ENCODE measurements around the gene UNK.
"Not testable (repeated sequence)": the region's sequence is repeated elsewhere in the genome, so short reads cannot be mapped to it uniquely, and the experiment has no call there.

The UNK gene

GRCh38 chr17:75806822-75807500 lies 22.4 kb downstream of the UNK start:
- no peak for DNase-seq

DNA sequence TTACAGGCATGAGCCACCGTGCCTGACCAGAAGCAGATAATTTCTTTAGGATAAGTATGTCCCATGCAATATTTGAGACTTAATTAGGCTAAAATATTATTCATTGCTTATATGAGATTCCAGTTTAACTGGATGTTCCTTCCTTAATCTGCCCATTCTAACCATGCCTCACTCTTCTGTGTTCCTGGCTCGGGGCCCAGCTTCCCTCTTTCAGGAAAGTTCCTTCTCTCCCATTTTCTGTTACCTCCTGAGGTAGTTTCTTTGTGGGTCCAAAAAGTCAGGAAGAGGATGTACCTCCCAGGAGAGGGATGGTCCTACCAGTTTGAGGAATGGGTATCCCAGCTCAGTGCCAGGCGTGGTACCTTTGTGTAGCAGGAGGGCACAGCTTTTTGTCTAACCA lies 23.3 kb downstream of the UNK start:
- DNase-seq = no peak

- DNase-seq = no peak
Observed at GRCh38 chr17:75808549-75808904, 23.9 kb downstream of the UNK start.

DNA sequence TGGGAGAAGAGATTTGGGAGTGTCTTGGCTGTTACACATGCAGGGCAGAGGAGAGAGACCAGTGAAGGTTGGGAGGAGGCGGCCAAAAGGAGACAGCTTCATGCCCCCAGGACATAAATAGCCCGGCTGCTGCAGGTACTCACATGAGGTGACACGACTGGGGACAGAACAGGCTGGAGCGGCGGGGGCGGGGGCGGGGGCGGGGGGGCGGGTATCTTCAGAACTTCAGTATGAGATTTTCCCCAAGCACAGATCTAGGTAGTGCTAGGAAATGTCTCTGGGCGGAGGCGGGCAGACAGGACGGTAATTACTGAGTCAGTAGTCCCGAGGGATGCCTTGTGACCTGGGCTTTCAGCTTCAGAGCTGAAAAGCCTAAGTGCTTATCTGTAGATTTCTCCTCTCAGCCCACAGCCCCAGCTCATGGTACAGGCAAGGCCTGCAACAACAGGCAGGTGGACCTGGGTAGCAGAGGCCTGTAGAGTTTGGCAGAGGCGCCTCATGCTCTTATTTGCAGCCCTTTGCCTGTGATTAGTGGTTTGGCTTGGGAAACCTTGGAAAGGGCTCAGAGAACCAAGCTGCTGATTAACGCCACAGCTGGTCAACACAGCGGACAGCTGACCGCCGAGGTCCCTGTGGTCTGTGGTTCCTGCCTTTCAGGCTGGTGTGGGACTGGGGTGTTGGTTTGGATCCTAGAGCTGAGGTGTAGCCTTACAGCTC lies 24.5 kb downstream of the UNK start:
- DNase-seq = peak; percentile 53

GRCh38 chr17:75809631-75810111 lies 25.1 kb downstream of the UNK start:
- no peak for DNase-seq

DNA sequence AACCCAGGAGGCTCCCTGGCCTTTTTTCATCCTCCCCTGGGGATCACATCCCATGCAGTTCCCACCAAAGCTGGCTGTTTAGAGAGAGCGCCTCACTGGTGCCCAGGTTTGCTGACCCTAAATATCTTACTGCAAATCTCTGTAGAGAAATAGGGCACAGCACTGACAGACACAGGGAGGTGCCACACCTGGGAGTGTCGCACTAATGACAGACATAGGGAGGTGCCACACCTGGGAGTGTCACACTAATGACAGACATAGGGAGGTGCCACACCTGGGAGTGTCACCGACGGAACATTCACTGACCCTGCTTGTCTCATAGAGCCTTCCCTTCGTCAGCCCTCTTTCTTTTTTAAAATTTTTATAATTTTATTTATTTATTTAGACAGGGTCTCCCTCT lies 25.6 kb downstream of the UNK start:
- no peak for DNase-seq

- DNase-seq = not testable (repeated sequence)
Observed at GRCh38 chr17:75810756-75811155, 26.1 kb downstream of the UNK start.

DNA sequence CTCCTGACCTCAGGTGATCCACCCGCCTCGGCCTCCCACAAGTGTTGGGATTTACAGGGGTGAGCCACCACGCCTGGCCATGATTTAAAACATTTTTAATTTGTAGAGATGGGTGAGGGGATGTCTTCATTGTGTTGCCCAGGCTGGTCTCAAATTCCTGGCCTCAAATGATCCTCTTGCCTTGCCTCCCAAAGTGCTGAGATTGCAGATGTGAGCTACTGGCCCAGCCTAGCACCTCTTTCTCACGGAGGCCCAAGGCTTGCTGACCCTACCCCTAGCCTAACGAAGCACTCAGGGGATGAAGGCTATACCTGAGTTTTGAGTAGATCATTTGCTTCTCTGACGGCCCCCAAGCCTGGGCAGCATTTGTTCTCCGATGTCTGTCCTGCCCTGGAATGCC lies 26.6 kb downstream of the UNK start:
- no peak for DNase-seq

DNA sequence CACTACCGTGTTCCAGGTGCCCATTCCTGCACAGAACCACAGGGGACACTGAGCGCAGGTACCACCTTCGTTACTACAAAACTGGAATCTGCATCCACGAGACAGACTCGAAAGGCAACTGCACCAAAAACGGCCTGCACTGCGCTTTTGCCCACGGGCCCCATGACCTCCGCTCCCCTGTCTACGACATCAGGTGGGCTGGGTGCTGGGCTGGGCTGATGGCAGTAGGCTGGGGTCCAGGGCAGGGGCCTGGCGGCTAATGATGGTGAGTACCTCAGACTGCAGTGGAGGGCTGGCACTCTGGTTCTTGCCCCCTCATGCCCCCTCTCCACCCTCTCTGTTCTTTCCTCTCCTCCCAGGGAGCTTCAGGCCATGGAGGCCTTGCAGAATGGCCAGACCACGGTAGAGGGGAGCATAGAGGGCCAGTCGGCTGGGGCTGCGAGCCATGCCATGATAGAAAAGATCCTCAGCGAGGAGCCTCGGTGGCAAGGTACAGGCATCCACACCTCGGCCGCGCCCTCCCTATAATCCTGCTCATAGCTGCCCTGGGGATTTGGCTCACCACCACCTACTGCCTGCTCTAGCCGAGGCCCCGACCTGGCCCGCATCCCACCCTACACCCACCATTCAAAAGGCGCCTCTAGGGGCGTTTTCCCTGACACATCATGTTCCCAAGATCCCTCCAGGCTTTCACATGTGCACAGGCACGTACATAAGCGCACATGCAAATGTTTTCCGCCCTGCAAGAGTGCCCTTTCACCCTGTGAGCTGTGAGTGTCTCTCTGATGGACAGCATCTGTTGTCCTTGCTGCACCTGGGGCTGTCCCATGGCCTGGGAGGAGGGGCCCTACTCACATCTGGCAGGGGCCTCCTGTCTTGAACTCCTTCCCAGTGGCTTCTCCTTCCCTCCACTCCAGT lies 27.7 kb downstream of the UNK start:
- no peak for DNase-seq

- DNase-seq = no peak
Observed at GRCh38 chr17:75813081-75814020, 28.7 kb downstream of the UNK start.

DNA sequence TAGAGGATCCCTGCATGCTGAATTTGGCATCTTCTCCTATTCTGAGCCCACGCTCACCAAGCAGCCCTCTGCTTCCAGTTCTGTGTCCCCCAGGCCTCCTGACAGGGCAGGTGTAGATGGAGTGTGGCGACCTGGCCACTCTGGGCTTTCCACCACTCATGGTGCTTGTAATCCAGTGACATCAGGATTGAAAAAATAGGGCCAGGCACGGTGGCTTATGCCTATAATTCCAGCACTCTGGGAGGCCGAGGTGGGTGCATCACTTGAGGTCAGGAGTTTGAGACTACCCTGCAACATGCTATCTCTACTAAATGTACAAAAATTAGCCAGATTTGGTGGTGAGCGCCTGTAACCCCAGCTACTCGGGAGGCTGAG lies 29.4 kb downstream of the UNK start:
- no peak for DNase-seq

DNA sequence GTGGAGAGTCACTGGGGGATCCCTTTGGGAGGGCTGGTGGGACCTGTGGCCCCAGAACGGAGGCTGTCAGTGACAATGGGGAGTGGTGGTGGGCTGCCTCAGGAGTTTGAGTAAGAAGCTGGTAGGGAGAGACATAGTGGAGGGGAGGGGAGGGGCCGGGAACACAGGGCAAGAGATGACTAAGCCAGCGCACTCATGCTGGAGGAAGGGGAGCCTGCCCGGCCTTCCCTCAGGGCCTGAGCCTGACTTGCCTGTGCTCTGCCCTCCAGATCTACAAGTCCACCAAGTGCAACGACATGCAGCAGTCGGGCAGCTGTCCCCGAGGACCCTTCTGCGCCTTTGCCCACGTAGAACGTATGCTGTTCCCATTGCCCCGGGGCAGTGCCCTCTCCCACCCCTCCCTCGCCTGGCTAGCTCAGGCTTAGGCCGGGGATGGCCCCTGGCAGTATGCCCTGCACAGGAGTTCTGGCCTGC lies 30.3 kb downstream of the UNK start:
- DNase-seq = peak; percentile 59

GRCh38 chr17:75815399-75815798 lies 30.8 kb downstream of the UNK start:
- no peak for DNase-seq

- no peak for DNase-seq
Observed at GRCh38 chr17:75816693-75817092, 32.1 kb downstream of the UNK start.

- DNase-seq = no peak
Observed at GRCh38 chr17:75817571-75817970, 33.0 kb downstream of the UNK start.

DNA sequence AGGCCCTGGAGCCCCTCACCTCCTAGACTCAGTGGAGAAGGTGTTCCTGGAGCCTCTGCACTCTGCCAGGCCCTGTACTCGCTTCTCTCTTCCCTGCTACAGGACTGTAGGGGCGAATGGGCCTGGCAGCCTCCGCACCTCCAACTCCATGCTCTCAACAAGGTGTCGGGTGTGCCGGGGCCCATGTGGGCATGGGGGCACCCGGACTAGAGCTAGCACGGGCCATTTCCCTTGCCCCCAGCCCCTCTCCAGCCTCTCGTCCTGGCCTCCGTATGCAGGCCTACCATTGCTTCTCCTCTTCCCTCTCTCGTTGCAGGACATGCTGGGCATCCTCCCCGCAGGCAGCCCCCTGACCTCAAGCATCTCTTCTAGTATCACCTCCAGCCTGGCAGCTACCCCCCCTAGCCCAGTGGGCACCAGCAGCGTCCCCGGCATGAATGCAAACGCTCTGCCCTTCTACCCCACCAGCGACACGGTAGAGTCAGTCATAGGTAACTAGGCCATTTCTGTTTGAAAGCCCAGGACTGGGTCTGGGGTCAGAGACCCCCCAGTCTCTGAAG lies 33.8 kb downstream of the UNK start:
- DNase-seq = no peak

DNA sequence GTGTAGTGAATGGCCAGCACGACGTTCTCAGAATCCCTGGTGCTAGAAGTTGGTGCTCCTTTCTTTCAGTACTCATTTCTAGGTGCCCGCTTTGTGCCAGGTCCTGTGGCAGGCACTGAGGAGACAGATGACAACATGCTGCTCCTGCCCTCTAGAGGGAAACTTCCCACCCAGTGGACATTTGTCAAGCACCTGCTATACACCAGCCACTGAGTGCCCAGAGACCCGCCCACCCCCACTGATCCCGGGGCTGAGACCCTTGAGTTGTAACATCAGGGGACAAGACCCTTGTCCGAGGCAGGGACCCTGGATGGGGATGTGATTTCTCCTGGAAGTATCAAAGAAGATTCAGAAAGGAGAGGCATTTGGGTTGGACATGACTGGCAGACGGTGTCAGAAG lies 34.5 kb downstream of the UNK start:
- no peak for DNase-seq

DNA sequence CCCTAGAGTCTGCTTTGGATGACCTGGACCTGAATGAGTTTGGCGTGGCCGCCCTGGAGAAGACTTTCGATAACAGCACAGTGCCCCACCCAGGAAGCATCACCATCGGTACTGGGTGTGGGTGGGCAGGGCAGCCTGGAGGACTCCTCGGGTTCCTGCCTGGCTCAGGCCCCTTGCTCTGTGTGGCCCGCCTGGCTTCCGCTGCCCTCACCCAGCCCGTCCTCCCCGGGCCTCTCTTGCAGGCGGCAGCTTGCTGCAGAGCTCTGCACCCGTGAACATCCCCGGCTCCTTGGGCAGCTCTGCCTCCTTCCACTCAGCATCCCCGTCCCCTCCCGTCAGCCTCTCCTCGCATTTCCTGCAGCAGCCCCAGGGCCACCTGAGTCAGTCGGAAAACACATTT lies 35.1 kb downstream of the UNK start:
- DNase-seq = no peak

GRCh38 chr17:75820094-75821080 lies 35.8 kb downstream of the UNK start:
- DNase-seq = no peak

DNA sequence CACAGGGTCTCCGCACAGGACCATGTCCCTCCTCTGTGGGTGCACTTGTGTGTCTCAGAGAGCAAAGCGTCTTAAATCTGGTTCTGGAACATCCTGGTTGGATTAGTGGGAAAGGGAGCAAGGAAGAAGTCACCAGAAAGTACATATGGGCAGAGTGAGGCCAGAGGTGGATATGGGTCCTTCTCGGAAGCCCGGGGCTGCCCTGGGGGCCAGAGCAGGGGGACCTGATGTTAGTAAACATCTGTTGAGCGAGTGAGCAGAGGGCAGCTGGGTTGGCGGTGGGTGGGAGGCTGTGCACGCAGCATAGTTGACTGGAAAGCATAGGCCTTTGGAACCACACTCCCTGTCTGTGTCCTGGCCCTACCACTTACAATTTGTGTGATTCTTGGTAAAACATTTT lies 36.9 kb downstream of the UNK start:
- no peak for DNase-seq
